Calu3 (cell line): ENCODE results near the gene SLC9A4. TPM values are rescaled to one million over a fixed set of nuclear protein-coding genes. Genes with fewer than 3 reads are reported as not detected.

ENCODE experiments used
- BruUV-seq: library from RNA; stranded (reverse); fragments of 400-500 nt; replicated peaks from 2 replicates; lab custom pipeline; 2021; lab: Mats Ljungman, UMichigan
- CTCF ChIA-PET: fragments of 300-600 bp; sonication (Branson Sonifier 250); formaldehyde crosslinking; loops from one replicate; lab custom pipeline; 2022; ENCODE audit warnings: antibody characterized with exemption; lab: Charles Lee
- DNase-seq: peaks from one replicate; pipeline ENCODE4 v3.0.0; 2022
- H3K27ac Mint-ChIP-seq: one replicate; pipeline ENCODE4 v1.8.0; 2022; ENCODE audit warnings: mixed read lengths; ENCODE audit not compliant: unreplicated experiment
- H3K27me3 Mint-ChIP-seq: one replicate; pipeline ENCODE4 v1.8.0; 2022; ENCODE audit warnings: mixed read lengths; ENCODE audit not compliant: unreplicated experiment
- H3K36me3 Mint-ChIP-seq: one replicate; pipeline ENCODE4 v1.8.0; 2022; ENCODE audit warnings: mild to moderate bottlenecking, moderate library complexity, mixed read lengths; ENCODE audit not compliant: insufficient read depth, unreplicated experiment
- H3K4me1 Mint-ChIP-seq: one replicate; pipeline ENCODE4 v1.8.0; 2022; ENCODE audit warnings: mild to moderate bottlenecking, low read depth, mixed read lengths; ENCODE audit not compliant: unreplicated experiment
- H3K4me3 Mint-ChIP-seq: one replicate; pipeline ENCODE4 v1.8.0; 2022; ENCODE audit warnings: mild to moderate bottlenecking, low read depth, moderate library complexity, mixed read lengths; ENCODE audit not compliant: unreplicated experiment
- H3K9me3 Mint-ChIP-seq: one replicate; pipeline ENCODE4 v1.8.0; 2022; ENCODE audit warnings: low read depth, mixed read lengths; ENCODE audit not compliant: unreplicated experiment
- CTCF ChIP-seq: fragments of 200-600 bp; IDR thresholded peaks from one replicate; pipeline ENCODE4 v1.8.0; 2022; ENCODE audit warnings: antibody characterized with exemption; ENCODE audit not compliant: unreplicated experiment
- intact Hi-C: fragments of 100-400 bp; cut with micrococcal nuclease; formaldehyde crosslinking; loops from one replicate; pipeline ENCODE4 v1.10.0; 2022; ENCODE audit not compliant: unreplicated experiment
- total RNA-seq: library from RNA; stranded (reverse); gene quantifications from 2 replicates; pipeline ENCODE4 v1.2.3, GENCODE V29; 2022

The SLC9A4 gene
- total RNA-seq, 1 experiment from 2014 or later: 0.12 TPM

DNA sequence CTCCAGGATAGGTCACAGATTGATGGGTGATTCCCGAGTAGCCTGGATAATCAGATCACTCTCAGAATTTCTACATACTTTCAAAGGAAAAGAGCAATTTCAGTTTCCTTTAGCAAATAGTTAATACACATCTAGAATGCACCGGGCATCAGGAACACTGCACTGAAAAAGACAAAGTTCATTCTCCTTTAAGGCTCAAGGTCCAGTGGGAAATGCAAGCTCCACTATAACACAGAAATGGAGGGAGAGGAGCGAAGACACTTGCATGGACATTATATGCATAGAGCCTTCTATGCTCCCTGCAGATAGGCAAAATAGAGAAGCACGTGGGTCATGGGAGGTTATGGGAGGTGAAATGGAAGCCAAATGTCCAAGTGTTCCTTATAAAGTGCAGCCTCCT lies 49.1 kb downstream of the SLC9A4 start:
- no peaks in the 10 kb centered on the region for H3K27me3 Mint-ChIP-seq
- no peaks in the 10 kb centered on the region for H3K36me3 Mint-ChIP-seq
- no peak overlapping the region for H3K27ac Mint-ChIP-seq
- peaks cover 4% of the 10 kb centered on the region for H3K9me3 Mint-ChIP-seq
- TF ChIP-seq CTCF: no peak
- intact Hi-C loops: no loop called here
- DNase-seq: no peak
- peaks cover 61% of the 10 kb centered on the region for H3K4me1 Mint-ChIP-seq
- no TSS peak for BruUV-seq
- no peak overlapping the region for H3K4me3 Mint-ChIP-seq
- CTCF ChIA-PET: no interaction called here

DNA sequence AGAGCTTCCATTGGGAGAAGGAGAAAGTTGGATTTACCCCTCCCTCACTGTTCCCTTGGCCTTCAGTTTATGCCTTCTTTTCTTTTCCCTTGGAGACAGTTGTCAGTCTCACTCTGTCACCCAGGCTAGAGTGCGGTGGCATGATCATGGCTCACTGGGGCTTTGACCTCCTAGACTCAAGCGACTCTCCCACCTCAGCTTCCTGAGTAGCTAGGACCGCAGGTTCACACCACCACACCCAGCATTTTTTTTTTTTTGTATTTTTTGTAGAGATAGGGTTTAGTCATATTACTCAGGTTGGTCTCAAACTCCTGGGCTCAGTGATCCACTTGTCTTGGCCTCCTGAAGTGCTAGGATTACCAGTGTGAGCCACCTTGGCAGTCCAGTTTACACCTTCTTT lies 49.9 kb downstream of the SLC9A4 start:
- TF ChIP-seq CTCF: no peak
- no peak for DNase-seq
- no peak overlapping the region for H3K4me3 Mint-ChIP-seq
- intact Hi-C loops: no loop called here
- no peaks in the 10 kb centered on the region for H3K36me3 Mint-ChIP-seq
- H3K4me1 Mint-ChIP-seq: peaks cover 58% of the 10 kb centered on the region
- no TSS peak for BruUV-seq
- peaks cover 4% of the 10 kb centered on the region for H3K9me3 Mint-ChIP-seq
- H3K27me3 Mint-ChIP-seq: no peaks in the 10 kb centered on the region
- CTCF ChIA-PET: no interaction called here
- no peak overlapping the region for H3K27ac Mint-ChIP-seq

GRCh38 chr2:102523651-102524050 lies 50.6 kb downstream of the SLC9A4 start:
- DNase-seq: no peak
- H3K27ac Mint-ChIP-seq: peak overlapping the region; percentile 57
- no peak for TF ChIP-seq CTCF
- no TSS peak for BruUV-seq
- intact Hi-C loops: no loop called here
- H3K27me3 Mint-ChIP-seq: no peaks in the 10 kb centered on the region
- no peaks in the 10 kb centered on the region for H3K36me3 Mint-ChIP-seq
- peaks cover 50% of the 10 kb centered on the region for H3K4me1 Mint-ChIP-seq
- CTCF ChIA-PET: interaction anchor here (1.6 kb wide), 1 partner anchor 10 kb away, joined by 3 read pairs; no protein-coding TSS in a partner anchor
- H3K9me3 Mint-ChIP-seq: peaks cover 4% of the 10 kb centered on the region
- H3K4me3 Mint-ChIP-seq: no peak overlapping the region

- Mint-ChIP-seq H3K4me3 (no peak overlapping the region), H3K4me1 (peaks cover 27% of the 10 kb centered on the region), H3K36me3 (no peaks in the 10 kb centered on the region), H3K9me3 (no peaks in the 10 kb centered on the region), H3K27ac (no peak overlapping the region), H3K27me3 (no peaks in the 10 kb centered on the region)
- BruUV-seq: no TSS peak
- CTCF ChIA-PET: no interaction called here
- no peak for TF ChIP-seq CTCF
- intact Hi-C loops: no loop called here
- DNase-seq: no peak
Measured at GRCh38 chr2:102527086-102527485, 54.1 kb downstream of the SLC9A4 start.
